ENCODE results near the gene DCPS.

Gene DCPS

DNA sequence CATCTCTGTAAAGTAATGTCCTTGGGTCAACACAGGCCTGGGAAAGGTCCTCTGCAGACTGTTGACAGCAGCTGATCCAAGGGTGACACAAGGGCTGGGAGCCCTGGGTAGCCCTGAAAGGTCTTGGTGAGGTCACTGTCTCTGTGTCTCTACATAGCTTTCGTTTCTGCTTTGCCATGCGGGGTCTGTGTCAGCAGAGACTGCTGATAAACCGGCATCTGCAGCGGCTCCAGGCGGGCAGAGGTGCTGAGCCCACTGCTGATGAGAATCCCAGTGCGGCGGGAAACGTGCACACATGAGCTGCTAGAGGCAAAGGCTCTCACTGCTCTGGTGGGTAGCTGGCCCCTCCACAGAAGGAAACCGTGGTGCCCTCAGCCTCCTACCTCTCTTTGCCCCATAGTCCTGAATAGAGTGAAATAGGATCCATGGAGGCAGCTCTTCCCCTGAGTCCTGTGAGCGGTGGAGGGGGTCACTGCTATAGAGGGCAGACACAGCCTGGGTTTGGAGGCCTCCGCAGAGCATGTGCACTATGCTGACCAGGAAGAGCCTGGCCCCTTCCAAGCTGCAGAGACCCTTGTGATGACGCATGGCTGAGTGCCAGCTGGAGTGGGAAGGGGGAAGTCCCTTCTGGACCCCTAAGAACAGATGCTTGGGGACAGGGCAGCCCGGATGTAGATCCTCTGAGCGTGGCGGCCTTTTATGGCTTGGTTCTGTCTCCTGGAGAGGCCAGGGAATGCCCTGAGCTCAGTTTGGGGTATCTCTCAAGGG is 33.8 kb downstream of the DCPS start:
- DNase-seq (ENCODE audit: low read depth): no peak
- TF ChIP-seq, protein P1, sequence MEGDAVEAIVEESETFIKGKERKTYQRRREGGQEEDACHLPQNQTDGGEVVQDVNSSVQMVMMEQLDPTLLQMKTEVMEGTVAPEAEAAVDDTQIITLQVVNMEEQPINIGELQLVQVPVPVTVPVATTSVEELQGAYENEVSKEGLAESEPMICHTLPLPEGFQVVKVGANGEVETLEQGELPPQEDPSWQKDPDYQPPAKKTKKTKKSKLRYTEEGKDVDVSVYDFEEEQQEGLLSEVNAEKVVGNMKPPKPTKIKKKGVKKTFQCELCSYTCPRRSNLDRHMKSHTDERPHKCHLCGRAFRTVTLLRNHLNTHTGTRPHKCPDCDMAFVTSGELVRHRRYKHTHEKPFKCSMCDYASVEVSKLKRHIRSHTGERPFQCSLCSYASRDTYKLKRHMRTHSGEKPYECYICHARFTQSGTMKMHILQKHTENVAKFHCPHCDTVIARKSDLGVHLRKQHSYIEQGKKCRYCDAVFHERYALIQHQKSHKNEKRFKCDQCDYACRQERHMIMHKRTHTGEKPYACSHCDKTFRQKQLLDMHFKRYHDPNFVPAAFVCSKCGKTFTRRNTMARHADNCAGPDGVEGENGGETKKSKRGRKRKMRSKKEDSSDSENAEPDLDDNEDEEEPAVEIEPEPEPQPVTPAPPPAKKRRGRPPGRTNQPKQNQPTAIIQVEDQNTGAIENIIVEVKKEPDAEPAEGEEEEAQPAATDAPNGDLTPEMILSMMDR (IDR thresholded peaks at IDR 0.05; ENCODE audit: low read depth, low read length): no peak
- TF ChIP-seq, protein P2, sequence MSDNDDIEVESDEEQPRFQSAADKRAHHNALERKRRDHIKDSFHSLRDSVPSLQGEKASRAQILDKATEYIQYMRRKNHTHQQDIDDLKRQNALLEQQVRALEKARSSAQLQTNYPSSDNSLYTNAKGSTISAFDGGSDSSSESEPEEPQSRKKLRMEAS (IDR thresholded peaks at IDR 0.05; ENCODE audit: low read depth, low read length): no peak
- TF ChIP-seq POLR2A (IDR thresholded peaks at IDR 0.05; ENCODE audit: extremely low read depth, insufficient read length) (no peak), MYC (IDR thresholded peaks at IDR 0.05; ENCODE audit: low read depth, low read length) (no peak)
- no peak overlapping the region for H3K4me3 ChIP-seq (ENCODE audit: low read depth, low read length)

DNA sequence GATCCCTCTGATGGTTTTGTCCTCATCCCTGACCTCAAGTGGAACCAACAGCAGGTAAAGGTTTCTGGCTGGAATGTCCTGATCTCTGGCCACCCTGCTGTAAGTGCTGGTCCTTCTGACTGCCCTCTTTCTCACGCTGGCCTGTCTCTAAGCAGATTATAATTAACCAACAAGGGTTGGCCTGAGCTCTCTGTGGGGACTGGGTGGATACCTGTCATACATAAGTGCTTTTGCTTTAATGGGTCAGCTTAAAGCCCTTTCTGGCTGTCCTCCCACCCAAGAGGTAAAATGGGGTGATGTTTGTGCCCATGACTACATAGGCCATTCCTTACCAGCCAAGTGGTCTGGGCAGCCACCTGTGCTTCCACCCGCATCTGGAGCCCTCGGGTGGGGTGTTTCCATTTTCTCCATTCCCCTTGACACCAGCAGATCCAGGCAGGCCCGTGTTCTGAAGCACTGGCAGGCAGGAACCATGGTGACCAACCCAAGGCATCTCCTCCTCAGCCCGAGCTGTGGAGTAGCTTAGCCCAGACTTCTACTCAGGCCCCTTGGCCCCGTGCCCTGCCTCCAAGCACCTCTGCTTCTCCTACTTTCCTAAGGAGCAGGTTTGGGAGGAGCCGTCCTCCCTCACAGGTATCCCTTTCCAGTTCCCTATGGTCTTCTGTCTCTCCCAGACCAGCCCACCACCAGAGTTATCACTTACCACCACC is 34.6 kb downstream of the DCPS start:
- no peak overlapping the region for H3K4me3 ChIP-seq (ENCODE audit: low read depth, low read length)
- TF ChIP-seq, protein P2 (IDR thresholded peaks at IDR 0.05; ENCODE audit: low read depth, low read length): no peak
- TF ChIP-seq MYC (IDR thresholded peaks at IDR 0.05; ENCODE audit: low read depth, low read length): no peak
- no peak for TF ChIP-seq POLR2A (IDR thresholded peaks at IDR 0.05; ENCODE audit: extremely low read depth, insufficient read length)
- TF ChIP-seq, protein P1 (IDR thresholded peaks at IDR 0.05; ENCODE audit: low read depth, low read length): no peak
- no peak for DNase-seq (ENCODE audit: low read depth)

DNA sequence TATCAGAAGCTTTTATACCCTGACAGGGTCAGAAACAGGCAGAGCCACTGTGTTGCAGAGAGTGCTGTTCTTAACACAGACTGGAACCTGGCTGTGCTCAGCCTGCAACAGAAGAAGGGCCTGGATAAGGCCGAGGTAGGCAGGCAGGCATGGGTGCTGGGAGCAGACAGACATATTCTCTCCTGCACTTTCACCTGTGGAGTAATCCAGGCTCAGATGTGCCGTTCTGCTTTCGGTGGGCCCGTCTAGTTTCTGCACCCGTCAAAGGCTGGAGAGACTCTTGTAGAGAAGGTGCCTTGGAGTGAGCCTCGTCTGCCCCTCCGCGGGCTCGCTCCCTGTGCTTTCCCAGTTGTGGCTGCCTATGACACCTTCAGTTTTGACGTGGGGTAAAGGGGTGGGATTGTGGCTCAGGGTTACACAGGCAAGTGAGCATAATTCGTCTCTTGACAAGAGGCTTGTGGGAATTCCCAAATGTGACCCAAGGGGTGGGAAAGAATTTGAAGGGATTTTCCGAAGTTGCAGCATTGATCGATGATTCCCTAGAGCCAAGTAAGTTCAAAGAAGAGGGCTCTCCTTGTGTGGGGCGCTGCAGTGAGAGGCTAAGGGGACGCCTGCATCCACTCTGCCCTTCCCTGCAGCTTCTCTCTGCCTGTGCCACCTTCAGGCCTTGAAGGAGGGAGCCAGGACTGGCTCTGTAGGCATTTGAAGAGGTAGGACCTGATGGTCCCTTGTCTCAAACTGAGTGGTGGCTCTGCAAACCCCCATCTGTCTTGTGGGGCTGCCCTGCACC is 35.4 kb downstream of the DCPS start:
- no peak overlapping the region for H3K4me3 ChIP-seq (ENCODE audit: low read depth, low read length)
- no peak for DNase-seq (ENCODE audit: low read depth)
- no peak for TF ChIP-seq POLR2A (IDR thresholded peaks at IDR 0.05; ENCODE audit: extremely low read depth, insufficient read length)
- TF ChIP-seq, protein P1 (IDR thresholded peaks at IDR 0.05; ENCODE audit: low read depth, low read length): no peak
- TF ChIP-seq, protein P2 (IDR thresholded peaks at IDR 0.05; ENCODE audit: low read depth, low read length): no peak
- no peak for TF ChIP-seq MYC (IDR thresholded peaks at IDR 0.05; ENCODE audit: low read depth, low read length)

DNA sequence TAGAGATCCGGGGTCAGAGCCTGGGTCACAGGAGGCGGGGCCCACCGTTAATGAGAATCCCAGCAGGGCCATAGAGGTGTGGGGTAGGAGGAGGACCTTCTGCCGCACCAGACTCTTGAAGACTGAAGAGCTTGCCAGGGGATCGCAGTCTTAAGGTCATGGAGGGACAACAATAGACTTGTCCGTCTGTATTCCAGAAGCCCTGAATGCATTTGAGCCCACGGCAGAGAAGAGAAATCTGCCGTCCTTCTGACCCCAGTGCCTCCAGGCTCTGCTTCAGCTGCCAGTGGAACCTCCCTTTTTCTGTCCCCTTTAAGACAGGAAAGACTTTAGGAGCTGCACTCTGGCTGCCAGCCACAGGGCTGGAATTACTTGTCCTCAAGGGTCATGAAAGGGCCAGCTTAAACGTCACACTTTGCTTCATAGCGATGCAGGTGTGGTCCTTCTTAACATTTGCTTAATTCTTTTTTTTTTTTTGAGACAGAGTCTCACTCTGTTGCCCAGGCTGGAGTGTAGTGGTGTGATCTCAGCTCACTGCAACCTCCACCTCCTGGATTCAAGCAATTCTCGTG is 36.1 kb downstream of the DCPS start:
- TF ChIP-seq, protein P2 (IDR thresholded peaks at IDR 0.05; ENCODE audit: low read depth, low read length): no peak
- TF ChIP-seq, protein P1 (IDR thresholded peaks at IDR 0.05; ENCODE audit: low read depth, low read length): no peak
- TF ChIP-seq MYC (IDR thresholded peaks at IDR 0.05; ENCODE audit: low read depth, low read length): no peak
- TF ChIP-seq POLR2A (IDR thresholded peaks at IDR 0.05; ENCODE audit: extremely low read depth, insufficient read length): no peak
- DNase-seq (ENCODE audit: low read depth): no peak
- H3K4me3 ChIP-seq (ENCODE audit: low read depth, low read length): no peak overlapping the region

DNA sequence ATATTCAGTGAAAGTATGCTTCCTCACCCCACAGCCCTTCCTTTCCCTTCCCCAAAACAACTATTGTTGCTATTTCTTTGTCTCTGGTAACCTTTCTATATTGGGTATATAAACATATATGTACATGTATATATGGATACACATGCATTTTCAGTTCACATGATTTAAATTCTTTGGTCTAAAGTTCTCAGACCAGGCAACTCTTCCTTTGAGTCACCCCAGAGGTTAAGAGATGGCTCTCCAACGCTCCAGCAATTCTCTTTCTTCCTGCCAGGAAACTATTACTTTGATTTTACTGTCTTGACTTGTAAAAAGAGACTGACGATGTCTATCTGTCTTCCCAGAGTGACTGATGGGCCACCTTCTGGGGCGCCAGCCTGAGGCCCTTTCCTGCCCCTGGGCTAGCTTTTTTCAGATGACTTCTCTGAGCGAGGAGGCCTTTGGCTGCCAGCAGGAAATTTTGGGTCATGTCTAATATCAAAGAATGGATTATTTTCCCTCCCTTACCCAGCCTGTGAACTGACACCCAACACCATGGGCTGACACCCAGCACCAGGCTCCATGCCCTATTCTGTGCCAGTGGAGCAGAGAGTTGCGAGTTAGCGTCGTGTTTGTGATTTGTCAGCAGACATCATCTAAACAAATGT is 37.2 kb downstream of the DCPS start:
- DNase-seq (ENCODE audit: low read depth): no peak
- TF ChIP-seq, protein P2 (IDR thresholded peaks at IDR 0.05; ENCODE audit: low read depth, low read length): no peak
- no peak for TF ChIP-seq POLR2A (IDR thresholded peaks at IDR 0.05; ENCODE audit: extremely low read depth, insufficient read length)
- no peak overlapping the region for H3K4me3 ChIP-seq (ENCODE audit: low read depth, low read length)
